Muscle layer of duodenum (tissue), 2 donors: ENCODE measurements around the gene SF3B6.

Source experiments
- H3K27ac ChIP-seq: one replicate; pipeline ENCODE4 v1.7.0; 2013; ENCODE audit warnings: mild to moderate bottlenecking, low read length
- H3K27me3 ChIP-seq: one replicate; pipeline ENCODE4 v1.7.0; 2013; ENCODE audit warnings: low read depth, mild to moderate bottlenecking, control low read depth, low read length
- H3K36me3 ChIP-seq, 2 donors: one replicate each; pipeline ENCODE4 v1.7.0; 2013; ENCODE audit warnings: low read length in 2 of 2, control low read depth in 1 of 2, mild to moderate bottlenecking in 1 of 2; ENCODE audit not compliant: insufficient read depth in 2 of 2, control insufficient read depth in 1 of 2
- H3K4me1 ChIP-seq, 2 donors: one replicate each; pipeline ENCODE4 v1.7.0; 2013; ENCODE audit warnings: low read length in 2 of 2, mild to moderate bottlenecking in 2 of 2, control low read depth in 1 of 2, moderate library complexity in 1 of 2; ENCODE audit not compliant: insufficient read depth in 2 of 2, control insufficient read depth in 1 of 2
- H3K4me3 ChIP-seq, 2 donors: one replicate each; pipeline ENCODE4 v1.7.0; 2013; ENCODE audit warnings: low read length in 2 of 2, low read depth in 1 of 2, mild to moderate bottlenecking in 1 of 2
- H3K9me3 ChIP-seq, 2 donors: one replicate each; pipeline ENCODE4 v1.7.0; 2013; ENCODE audit warnings: low read length in 2 of 2, control low read depth in 1 of 2, mild to moderate bottlenecking in 1 of 2; ENCODE audit not compliant: control insufficient read depth in 1 of 2
- donor health status: healthy.

The SF3B6 gene

GRCh38 chr2:24038786-24039499 lies 37.2 kb downstream of the SF3B6 start:
- H3K27me3 ChIP-seq, result no peaks in the 10 kb centered on the region
- peaks cover 21 to 26% of the 10 kb centered on the region in 2 donors for H3K36me3 ChIP-seq

GRCh38 chr2:24026233-24026632 lies 49.9 kb downstream of the SF3B6 start:
- Histone ChIP-seq H3K4me1 (no peaks in the 10 kb centered on the region), H3K36me3 (peaks cover 22 to 45% of the 10 kb centered on the region in 2 donors), H3K4me3 (no peak overlapping the region), H3K27me3 (no peaks in the 10 kb centered on the region), H3K27ac (no peak overlapping the region), H3K9me3 (no peaks in the 10 kb centered on the region)

More at GRCh38 chr2:24038786-24039499, 37.2 kb downstream of the SF3B6 start:
- Histone ChIP-seq H3K9me3 (no peaks in the 10 kb centered on the region), H3K4me1 (no peaks in the 10 kb centered on the region), H3K4me3 (no peak overlapping the region), H3K27ac (no peak overlapping the region)

- Histone ChIP-seq H3K27ac (no peak overlapping the region), H3K4me3 (no peak overlapping the region), H3K36me3 (peaks cover 14 to 34% of the 10 kb centered on the region in 2 donors)
Measured at GRCh38 chr2:24024996-24025663, 51.0 kb downstream of the SF3B6 start.

GRCh38 chr2:24024018-24024417 lies 52.1 kb downstream of the SF3B6 start:
- H3K9me3 ChIP-seq, result no peaks in the 10 kb centered on the region
- H3K4me3 ChIP-seq, result no peak overlapping the region
- no peak overlapping the region for H3K27ac ChIP-seq
- peaks cover 7 to 23% of the 10 kb centered on the region in 2 donors for H3K36me3 ChIP-seq
- no peaks in the 10 kb centered on the region for H3K4me1 ChIP-seq
- no peaks in the 10 kb centered on the region for H3K27me3 ChIP-seq

More at GRCh38 chr2:24024996-24025663, 51.0 kb downstream of the SF3B6 start:
- no peaks in the 10 kb centered on the region for H3K4me1 ChIP-seq
- H3K9me3 ChIP-seq, result no peaks in the 10 kb centered on the region
- no peaks in the 10 kb centered on the region for H3K27me3 ChIP-seq

- no peaks in the 10 kb centered on the region for H3K9me3 ChIP-seq
- H3K27ac ChIP-seq, result no peak overlapping the region
- H3K36me3 ChIP-seq, result peaks cover 7 to 22% of the 10 kb centered on the region in 2 donors
- no peak overlapping the region for H3K4me3 ChIP-seq
- H3K27me3 ChIP-seq, result no peaks in the 10 kb centered on the region
- H3K4me1 ChIP-seq, result no peaks in the 10 kb centered on the region
Measured at GRCh38 chr2:24022975-24023575, 53.1 kb downstream of the SF3B6 start.

GRCh38 chr2:24022324-24022974 lies 53.7 kb downstream of the SF3B6 start:
- Histone ChIP-seq H3K27me3 (no peaks in the 10 kb centered on the region), H3K4me3 (no peak overlapping the region), H3K9me3 (no peaks in the 10 kb centered on the region), H3K4me1 (no peaks in the 10 kb centered on the region), H3K27ac (no peak overlapping the region), H3K36me3 (peaks cover 7 to 22% of the 10 kb centered on the region in 2 donors)

GRCh38 chr2:24021122-24021998 lies 54.8 kb downstream of the SF3B6 start:
- peaks cover 3 to 22% of the 10 kb centered on the region in 2 donors for H3K36me3 ChIP-seq
- H3K9me3 ChIP-seq, result no peaks in the 10 kb centered on the region
- no peaks in the 10 kb centered on the region for H3K27me3 ChIP-seq
- no peak overlapping the region for H3K4me3 ChIP-seq
- no peak overlapping the region for H3K27ac ChIP-seq
- H3K4me1 ChIP-seq, result no peaks in the 10 kb centered on the region

- Histone ChIP-seq H3K36me3 (peaks cover 0 to 20% of the 10 kb centered on the region in 2 donors), H3K4me1 (no peaks in the 10 kb centered on the region), H3K4me3 (no peak overlapping the region), H3K27me3 (no peaks in the 10 kb centered on the region), H3K27ac (no peak overlapping the region), H3K9me3 (no peaks in the 10 kb centered on the region)
Measured at GRCh38 chr2:24020244-24020643, 55.9 kb downstream of the SF3B6 start.

- no peaks in the 10 kb centered on the region for H3K4me1 ChIP-seq
- no peaks in the 10 kb centered on the region for H3K9me3 ChIP-seq
- no peaks in the 10 kb centered on the region for H3K27me3 ChIP-seq
- no peak overlapping the region for H3K27ac ChIP-seq
- H3K4me3 ChIP-seq, result no peak overlapping the region
- H3K36me3 ChIP-seq, result peaks cover 0 to 15% of the 10 kb centered on the region in 2 donors
Measured at GRCh38 chr2:24019729-24020128, 56.4 kb downstream of the SF3B6 start.

GRCh38 chr2:24018241-24018640 lies 57.9 kb downstream of the SF3B6 start:
- H3K4me1 ChIP-seq, result no peaks in the 10 kb centered on the region
- H3K27ac ChIP-seq, result no peak overlapping the region
- H3K4me3 ChIP-seq, result no peak overlapping the region
- H3K9me3 ChIP-seq, result no peaks in the 10 kb centered on the region
- H3K36me3 ChIP-seq, result peaks cover 0 to 9% of the 10 kb centered on the region in 2 donors
- no peaks in the 10 kb centered on the region for H3K27me3 ChIP-seq
